Activated CD8-positive, alpha-beta memory T cell treated with anti-CD3 and anti-CD28 coated beads, Interleukin-2, amount 10 ng/mL, durations not matched to agents 7 days and 5 days (primary cell): ENCODE measurements around the gene LRRTM2. TPM values are rescaled to one million over a fixed set of nuclear protein-coding genes. Genes with fewer than 3 reads are reported as not detected.
"Not testable (repeated sequence)": the region's sequence is repeated elsewhere in the genome, so short reads cannot be mapped to it uniquely, and the experiment has no call there.

Source experiments
- ATAC-seq: fragments of 150-1000 bp; cut with Tn5 transposase; one replicate; pipeline ENCODE4 v1.10.0; 2021; ENCODE audit warnings: moderate library complexity
- CTCF ChIA-PET: fragments of 350-600 bp; sonication (Branson Sonifier 250); formaldehyde crosslinking; loops from one replicate; lab custom pipeline; 2021; ENCODE audit warnings: antibody characterized with exemption; lab: Charles Lee
- DNase-seq: peaks from one replicate; pipeline ENCODE4 v3.0.0-alpha.2; 2020
- H3K27ac Mint-ChIP-seq: one replicate; pipeline ENCODE4 v1.8.0; 2021; ENCODE audit warnings: mild to moderate bottlenecking, mixed read lengths
- H3K27me3 Mint-ChIP-seq: one replicate; pipeline ENCODE4 v1.8.0; 2021; ENCODE audit warnings: mixed read lengths
- H3K36me3 Mint-ChIP-seq: one replicate; pipeline ENCODE4 v1.8.0; 2021; ENCODE audit warnings: mild to moderate bottlenecking, mixed read lengths
- H3K4me1 Mint-ChIP-seq: one replicate; pipeline ENCODE4 v1.8.0; 2021; ENCODE audit warnings: mixed read lengths
- H3K4me3 Mint-ChIP-seq: one replicate; pipeline ENCODE4 v1.8.0; 2021; ENCODE audit warnings: mild to moderate bottlenecking, moderate library complexity, mixed read lengths
- H3K9me3 Mint-ChIP-seq: one replicate; pipeline ENCODE4 v1.8.0; 2022; ENCODE audit warnings: low read depth, mixed read lengths
- total RNA-seq, 2 experiments: library from RNA; stranded (reverse); gene quantifications; one replicate each; pipeline ENCODE4 v1.2.3, GENCODE V29; 2021

LRRTM2 gene
- total RNA-seq, 2 experiments from 2014 or later = 0.02 TPM; not detected in 1

DNA sequence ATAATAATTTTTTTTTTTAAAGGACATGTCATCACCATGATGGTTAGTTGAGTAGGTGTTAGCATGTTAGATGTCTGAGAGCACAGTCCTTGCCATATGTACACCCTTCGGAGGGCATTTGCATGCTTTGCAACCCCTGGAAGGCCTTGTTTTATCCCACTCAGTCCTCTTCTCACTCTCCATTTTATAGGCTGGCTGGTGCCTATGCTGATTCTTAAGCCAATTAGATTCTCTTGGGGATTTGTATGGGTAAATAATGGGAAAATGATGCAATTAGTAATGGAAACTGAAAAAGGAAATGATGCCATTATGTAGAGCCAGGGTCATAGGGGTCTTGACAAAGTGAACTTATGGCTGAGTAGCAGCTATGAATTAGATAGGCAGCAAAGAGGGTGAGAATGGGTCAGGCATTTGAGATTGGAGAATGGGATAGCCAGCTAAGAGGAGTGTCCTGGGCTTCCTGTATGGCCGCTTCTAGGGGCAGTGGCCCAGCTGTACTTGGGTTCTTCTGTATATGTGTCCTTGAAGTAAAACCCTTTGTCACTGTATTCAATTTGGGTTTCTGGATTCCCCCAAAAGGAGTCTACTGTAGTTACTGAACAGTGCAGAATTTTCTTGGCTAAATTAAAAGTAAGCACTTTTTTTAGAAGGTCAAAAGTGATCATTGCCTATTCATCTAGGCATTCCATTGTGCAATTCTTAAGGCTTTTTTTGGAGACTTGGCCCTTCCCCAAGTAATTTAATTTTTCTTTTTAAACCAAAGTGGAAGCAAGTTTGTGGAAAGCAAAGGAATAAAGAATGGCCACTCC is 31.6 kb downstream of the LRRTM2 start:
- H3K27ac Mint-ChIP-seq = no peak overlapping the region
- no peak for DNase-seq
- CTCF ChIA-PET = no interaction called here
- peaks cover 7% of the 10 kb centered on the region for H3K4me1 Mint-ChIP-seq
- H3K36me3 Mint-ChIP-seq = peaks cover 2% of the 10 kb centered on the region
- no peak for ATAC-seq
- no peak overlapping the region for H3K4me3 Mint-ChIP-seq
- no peaks in the 10 kb centered on the region for H3K9me3 Mint-ChIP-seq
- H3K27me3 Mint-ChIP-seq = no peaks in the 10 kb centered on the region

DNA sequence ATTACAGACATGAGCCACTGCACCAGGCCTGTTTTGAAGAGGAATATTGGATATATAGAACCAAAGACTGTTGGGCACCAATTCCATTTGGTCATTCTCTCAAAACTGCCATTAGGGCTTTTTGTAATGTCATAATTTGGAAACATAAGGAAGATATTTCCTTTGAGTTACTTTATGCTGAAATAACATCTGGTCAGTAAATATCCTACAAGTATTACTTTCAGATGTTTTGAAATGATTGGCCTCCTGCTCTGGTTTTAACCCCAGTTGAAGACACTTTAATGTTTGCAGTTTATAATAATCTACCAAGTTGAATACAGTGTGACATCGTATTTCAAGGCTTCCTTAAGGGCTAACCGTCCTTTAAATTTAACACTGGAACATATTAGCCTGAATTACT is 33.6 kb downstream of the LRRTM2 start:
- Mint-ChIP-seq H3K36me3 (no peaks in the 10 kb centered on the region), H3K27ac (no peak overlapping the region), H3K4me3 (no peak overlapping the region), H3K9me3 (no peaks in the 10 kb centered on the region), H3K4me1 (no peaks in the 10 kb centered on the region), H3K27me3 (no peaks in the 10 kb centered on the region)
- CTCF ChIA-PET = no interaction called here
- no peak for DNase-seq
- no peak for ATAC-seq

DNA sequence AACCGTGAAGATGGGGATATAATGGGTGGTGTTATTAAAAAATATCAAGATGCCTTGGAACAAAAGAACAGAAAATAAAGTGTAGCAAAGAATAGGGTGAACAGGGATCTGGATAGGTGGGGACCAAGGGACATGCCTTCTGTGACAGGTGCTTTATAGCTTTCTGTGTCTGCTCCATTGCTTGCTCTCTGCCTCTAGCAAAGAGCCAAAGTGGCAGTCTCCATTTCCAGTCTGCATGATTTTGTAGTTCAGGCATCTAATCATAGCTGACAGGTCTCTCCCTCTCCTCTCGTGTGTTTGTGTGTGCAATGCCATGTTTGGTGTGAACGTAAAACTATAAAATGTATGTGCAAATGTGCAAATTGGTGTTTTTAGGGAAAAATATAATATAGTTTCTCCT is 35.0 kb downstream of the LRRTM2 start:
- Mint-ChIP-seq H3K4me3 (no peak overlapping the region), H3K9me3 (no peaks in the 10 kb centered on the region), H3K27ac (no peak overlapping the region), H3K36me3 (no peaks in the 10 kb centered on the region), H3K4me1 (no peaks in the 10 kb centered on the region), H3K27me3 (no peaks in the 10 kb centered on the region)
- ATAC-seq = no peak
- no peak for DNase-seq
- CTCF ChIA-PET = no interaction called here

DNA sequence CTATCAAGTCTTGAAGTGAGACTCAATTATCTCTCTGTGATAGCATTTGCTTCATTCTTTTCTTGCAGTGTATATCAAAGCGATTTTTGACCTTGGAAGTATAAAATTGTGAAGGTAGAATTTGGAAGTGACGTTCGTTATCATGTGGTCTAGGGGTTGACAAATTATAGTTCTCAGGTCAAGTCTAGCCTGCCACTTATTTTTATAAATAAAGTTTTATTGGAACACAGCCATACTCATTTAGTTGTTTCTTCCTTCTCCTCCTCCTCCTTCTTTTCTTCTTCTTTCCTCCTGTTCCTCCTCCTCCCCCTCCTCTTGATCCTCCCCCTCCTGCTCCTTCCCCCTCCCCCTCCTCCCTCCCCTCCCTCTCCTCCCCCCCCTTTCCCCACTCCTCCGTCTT is 38.0 kb downstream of the LRRTM2 start:
- DNase-seq (no peak), ATAC-seq (no peak)
- no peaks in the 10 kb centered on the region for H3K9me3 Mint-ChIP-seq
- H3K27me3 Mint-ChIP-seq = no peaks in the 10 kb centered on the region
- H3K4me1 Mint-ChIP-seq = peaks cover 2% of the 10 kb centered on the region
- H3K4me3 Mint-ChIP-seq = no peak overlapping the region
- H3K36me3 Mint-ChIP-seq = no peaks in the 10 kb centered on the region
- CTCF ChIA-PET = no interaction called here
- no peak overlapping the region for H3K27ac Mint-ChIP-seq

DNA sequence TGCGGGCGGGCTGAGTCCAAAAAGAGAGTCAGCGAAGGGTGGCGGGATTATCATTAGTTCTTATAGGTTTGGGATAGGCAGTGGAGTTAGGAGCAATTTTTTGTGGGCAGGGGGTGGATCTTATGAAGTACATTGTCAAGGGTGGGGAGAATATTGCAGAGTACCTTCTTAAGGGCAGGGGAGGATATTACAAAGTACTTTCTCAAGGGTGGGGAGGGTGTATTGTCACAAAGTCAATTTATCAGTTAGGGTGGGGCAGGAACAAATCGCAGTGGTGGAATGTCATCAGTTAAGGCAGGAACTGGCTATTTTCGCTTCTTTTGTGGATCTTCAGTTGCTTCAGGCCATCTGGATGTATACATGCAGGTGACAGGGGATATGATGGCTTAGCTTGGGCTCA is 40.3 kb downstream of the LRRTM2 start:
- CTCF ChIA-PET = interaction anchor here (2.9 kb wide), 1 partner anchor 9 kb away, joined by 15 read pairs; no protein-coding TSS in a partner anchor
- not testable (repeated sequence) for H3K36me3 Mint-ChIP-seq, H3K4me1 Mint-ChIP-seq, H3K9me3 Mint-ChIP-seq, H3K27ac Mint-ChIP-seq, ATAC-seq, DNase-seq, H3K4me3 Mint-ChIP-seq, H3K27me3 Mint-ChIP-seq

DNA sequence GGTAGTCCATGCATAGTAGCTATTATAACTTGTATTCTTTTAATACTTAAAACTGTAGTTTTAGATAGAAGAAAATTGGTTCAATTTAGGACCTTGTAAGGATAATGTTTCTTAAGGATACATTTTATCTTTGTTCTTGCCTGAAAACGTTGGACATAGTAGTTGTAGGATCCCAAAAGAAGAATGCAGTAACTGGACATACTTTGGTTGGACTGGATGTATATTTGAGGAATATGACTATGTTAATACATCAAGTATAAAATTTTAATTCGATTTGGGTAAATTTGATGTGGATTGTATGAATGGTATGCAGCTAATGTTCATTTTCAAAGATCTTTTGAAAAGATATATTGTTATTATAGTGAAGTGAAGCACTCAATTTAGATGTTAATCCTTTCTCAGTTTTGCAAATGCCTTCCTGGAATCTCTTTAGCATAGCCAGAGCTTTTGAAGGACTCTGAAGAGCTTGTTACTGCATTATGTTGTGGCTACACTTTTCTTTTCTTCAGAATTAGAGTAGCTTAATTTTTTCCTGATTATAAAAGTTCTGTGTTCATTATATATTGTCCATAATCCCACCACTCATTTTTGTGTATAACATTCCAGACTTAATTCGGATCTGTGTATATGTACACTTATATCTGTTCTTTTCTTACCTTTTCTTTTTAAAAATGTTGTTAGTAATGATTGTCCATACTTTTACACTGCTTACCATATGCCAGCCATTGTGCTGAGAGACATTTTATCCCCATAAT is 41.2 kb downstream of the LRRTM2 start:
- Mint-ChIP-seq H3K27me3 (no peaks in the 10 kb centered on the region), H3K9me3 (no peaks in the 10 kb centered on the region), H3K4me3 (no peak overlapping the region), H3K36me3 (no peaks in the 10 kb centered on the region), H3K4me1 (peaks cover 4% of the 10 kb centered on the region), H3K27ac (no peak overlapping the region)
- DNase-seq (no peak), ATAC-seq (no peak)
- CTCF ChIA-PET = interaction anchor here (2.9 kb wide), 1 partner anchor 8 kb away, joined by 15 read pairs; no protein-coding TSS in a partner anchor

DNA sequence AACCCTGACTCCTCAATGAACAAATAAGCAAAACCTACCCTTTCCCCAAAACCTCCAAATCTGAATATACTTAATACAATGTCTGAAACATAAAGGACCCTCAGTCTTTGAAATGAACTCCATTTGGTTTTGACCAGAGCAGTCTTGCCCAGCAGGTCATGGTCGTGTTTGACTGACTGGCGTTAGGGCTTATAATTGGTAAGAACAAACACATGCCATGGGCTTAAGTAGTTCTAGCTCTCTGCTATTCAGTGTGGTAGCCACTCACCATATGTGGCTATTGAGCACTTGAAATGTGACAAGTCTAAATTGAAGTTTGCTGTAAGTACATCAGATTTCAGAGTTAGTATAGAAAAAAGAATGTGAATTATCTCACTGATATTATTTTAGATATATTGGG is 42.1 kb downstream of the LRRTM2 start:
- peaks cover 4% of the 10 kb centered on the region for H3K4me1 Mint-ChIP-seq
- no peak overlapping the region for H3K27ac Mint-ChIP-seq
- ATAC-seq (no peak), DNase-seq (no peak)
- CTCF ChIA-PET = interaction anchor here (0.9 kb wide), 1 partner anchor 11 kb away, joined by 3 read pairs; no protein-coding TSS in a partner anchor
- H3K9me3 Mint-ChIP-seq = no peaks in the 10 kb centered on the region
- no peaks in the 10 kb centered on the region for H3K36me3 Mint-ChIP-seq
- H3K27me3 Mint-ChIP-seq = no peaks in the 10 kb centered on the region
- no peak overlapping the region for H3K4me3 Mint-ChIP-seq

DNA sequence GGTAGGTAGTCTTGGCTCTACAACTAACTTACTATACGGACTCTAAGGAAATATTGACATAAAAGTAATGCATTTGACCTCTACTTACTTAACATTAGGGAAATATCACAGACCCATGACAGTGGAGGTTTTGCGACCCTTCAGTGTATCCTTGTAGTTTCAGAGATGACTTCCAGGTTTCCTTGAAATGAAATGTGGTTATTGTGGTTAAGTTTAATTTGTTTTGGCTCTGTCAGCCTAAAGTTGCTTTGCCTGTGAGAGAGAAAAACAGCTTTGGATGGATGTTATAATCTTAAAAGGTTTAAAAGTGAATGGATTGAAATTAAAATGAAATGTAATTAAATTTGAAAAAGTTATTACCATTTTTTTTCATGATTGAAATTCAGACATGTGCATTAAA is 42.9 kb downstream of the LRRTM2 start:
- H3K4me3 Mint-ChIP-seq = no peak overlapping the region

DNA sequence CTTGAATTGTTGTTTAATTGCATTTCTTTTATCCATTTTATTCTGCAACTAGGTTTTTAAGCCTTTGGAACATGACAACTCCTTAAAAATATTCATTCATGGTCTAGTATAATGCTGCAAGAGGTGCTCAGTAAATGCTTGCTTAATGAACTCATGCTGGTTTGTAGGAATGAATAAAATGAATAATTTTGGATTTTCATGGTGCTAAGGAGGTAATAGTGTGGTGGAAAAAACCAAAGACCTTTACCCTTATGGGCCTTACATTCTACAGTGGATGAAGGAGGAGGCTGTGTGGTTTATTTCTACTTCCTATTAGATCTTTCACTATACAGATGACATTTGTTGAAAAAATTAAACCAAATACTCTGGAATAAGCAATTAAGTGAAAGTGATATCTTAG is 43.4 kb downstream of the LRRTM2 start:
- Mint-ChIP-seq H3K4me3 (no peak overlapping the region), H3K4me1 (peaks cover 4% of the 10 kb centered on the region), H3K9me3 (no peaks in the 10 kb centered on the region), H3K27ac (no peak overlapping the region), H3K27me3 (no peaks in the 10 kb centered on the region), H3K36me3 (peaks cover 3% of the 10 kb centered on the region)
- CTCF ChIA-PET = no interaction called here
- no peak for DNase-seq
- ATAC-seq = no peak

More for the DNA sequence above, 42.9 kb downstream of the LRRTM2 start:
- Mint-ChIP-seq H3K27me3 (no peaks in the 10 kb centered on the region), H3K4me1 (peaks cover 4% of the 10 kb centered on the region), H3K36me3 (peaks cover 3% of the 10 kb centered on the region), H3K27ac (no peak overlapping the region), H3K9me3 (no peaks in the 10 kb centered on the region)
- DNase-seq (no peak), ATAC-seq (no peak)
- CTCF ChIA-PET = interaction anchor here (0.9 kb wide), 1 partner anchor 10 kb away, joined by 3 read pairs; no protein-coding TSS in a partner anchor

DNA sequence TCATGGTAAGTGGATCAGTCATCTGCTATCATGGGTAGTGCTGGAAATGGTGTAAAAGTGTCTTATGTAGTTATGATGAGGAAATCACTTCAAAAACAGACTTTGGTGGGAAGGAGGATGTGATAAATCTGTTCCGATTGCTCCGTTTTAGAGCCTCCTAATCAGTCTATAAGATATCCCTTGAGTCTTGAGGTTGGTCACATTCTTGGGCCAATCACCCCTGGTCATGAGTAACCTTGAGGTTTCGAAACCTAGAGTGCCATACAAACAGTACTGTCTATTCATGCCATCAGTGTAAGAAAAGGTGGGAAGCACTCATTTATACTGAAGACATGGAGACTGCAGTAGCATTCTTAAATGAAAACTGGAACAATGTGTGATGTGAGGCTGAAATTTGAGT is 45.8 kb downstream of the LRRTM2 start:
- CTCF ChIA-PET = no interaction called here
- Mint-ChIP-seq H3K27me3 (no peaks in the 10 kb centered on the region), H3K9me3 (no peaks in the 10 kb centered on the region), H3K36me3 (peaks cover 3% of the 10 kb centered on the region), H3K27ac (no peak overlapping the region), H3K4me1 (peaks cover 7% of the 10 kb centered on the region), H3K4me3 (no peak overlapping the region)
- no peak for DNase-seq
- ATAC-seq = no peak

DNA sequence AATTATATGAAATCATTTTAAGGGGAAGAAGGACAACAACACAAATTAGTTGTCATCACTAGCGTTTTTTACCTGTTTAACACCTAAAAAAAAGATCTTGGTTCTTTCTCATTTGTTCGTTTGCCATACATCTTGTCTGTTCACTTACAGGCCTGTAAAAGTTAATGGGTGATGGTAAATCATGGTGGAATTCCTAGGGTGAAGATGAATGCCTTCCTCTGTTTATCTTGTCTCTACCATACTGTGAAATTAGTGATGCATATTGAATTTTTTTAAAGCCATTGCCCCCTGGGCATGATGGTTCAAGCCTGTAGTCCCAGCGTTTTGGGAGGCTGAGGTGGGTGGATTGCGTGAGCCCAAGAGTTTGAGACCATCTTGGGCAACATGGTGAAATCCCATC is 46.6 kb downstream of the LRRTM2 start:
- Mint-ChIP-seq H3K27me3 (no peaks in the 10 kb centered on the region), H3K4me3 (no peak overlapping the region), H3K27ac (no peak overlapping the region), H3K36me3 (peaks cover 3% of the 10 kb centered on the region), H3K9me3 (no peaks in the 10 kb centered on the region), H3K4me1 (peaks cover 7% of the 10 kb centered on the region)
- ATAC-seq (no peak), DNase-seq (no peak)
- CTCF ChIA-PET = no interaction called here

DNA sequence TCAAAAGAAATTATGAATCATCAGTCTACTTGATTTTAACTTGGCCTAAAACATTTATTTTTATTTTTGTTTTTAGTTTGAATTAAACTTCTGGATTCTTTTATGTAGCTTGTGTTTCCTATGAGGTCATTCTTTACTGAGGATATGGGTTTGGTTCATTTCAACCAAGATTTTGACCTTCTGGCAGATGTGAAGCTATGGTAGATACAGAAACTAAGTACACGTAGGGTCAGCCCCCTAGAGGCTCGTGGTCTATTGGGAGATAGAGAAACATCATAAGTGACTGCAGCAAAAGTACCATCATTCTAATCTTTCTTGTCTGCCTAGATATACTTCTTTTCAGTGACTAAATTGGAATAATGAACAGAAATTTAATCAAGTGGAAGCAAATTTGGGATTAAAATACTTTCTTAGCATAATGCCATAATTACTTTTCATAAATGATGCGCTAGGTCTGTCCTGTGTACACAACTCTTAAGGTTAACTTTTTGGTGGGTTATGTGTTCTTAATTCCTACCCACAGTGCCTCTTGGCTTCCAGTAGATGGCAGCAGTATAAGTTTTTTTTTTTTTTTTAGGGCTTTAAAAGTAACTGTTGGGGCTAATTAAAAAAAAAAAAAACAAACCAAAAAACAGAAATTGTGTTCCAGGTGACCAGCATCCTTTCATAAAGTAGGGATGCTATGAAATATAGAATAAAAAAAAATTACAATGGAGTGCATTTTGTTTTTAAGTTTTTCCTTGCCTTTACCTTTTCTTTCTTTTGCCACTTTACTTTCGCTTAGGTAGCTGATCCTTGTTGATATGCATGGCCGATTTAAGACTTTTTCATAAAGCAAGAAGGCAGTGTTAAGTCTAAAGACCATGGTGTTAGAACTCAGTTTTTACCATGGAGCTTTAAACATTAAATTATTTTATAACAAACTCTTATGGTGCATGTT is 49.9 kb downstream of the LRRTM2 start:
- CTCF ChIA-PET = interaction anchor here (0.7 to 2.9 kb wide), 10 partner anchors 10 to 579 kb away, joined by 3 to 15 read pairs (median 5); partner anchors contain the start of gene SPATA24
- Mint-ChIP-seq H3K27ac (no peak overlapping the region), H3K4me3 (no peak overlapping the region), H3K27me3 (no peaks in the 10 kb centered on the region), H3K36me3 (peaks cover 3% of the 10 kb centered on the region), H3K9me3 (no peaks in the 10 kb centered on the region), H3K4me1 (peaks cover 4% of the 10 kb centered on the region)
- DNase-seq (no peak), ATAC-seq (peak; percentile 30)

DNA sequence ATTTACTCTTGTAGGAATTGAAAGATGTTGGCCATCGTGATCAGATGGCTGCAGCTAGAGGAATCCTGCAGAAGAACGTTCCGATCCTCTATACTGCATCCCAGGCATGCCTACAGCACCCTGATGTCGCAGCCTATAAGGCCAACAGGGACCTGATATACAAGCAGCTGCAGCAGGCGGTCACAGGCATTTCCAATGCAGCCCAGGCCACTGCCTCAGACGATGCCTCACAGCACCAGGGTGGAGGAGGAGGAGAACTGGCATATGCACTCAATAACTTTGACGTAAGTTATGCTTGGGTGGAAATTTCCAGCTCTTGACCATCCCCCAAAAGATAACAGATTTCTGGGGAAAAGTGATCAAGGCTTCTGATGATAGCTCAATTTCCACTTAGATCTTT is 50.6 kb downstream of the LRRTM2 start:
- CTCF ChIA-PET = interaction anchor here (1.0 to 2.9 kb wide), 5 partner anchors 11 to 437 kb away, joined by 3 to 15 read pairs (median 10); no protein-coding TSS in a partner anchor
- ATAC-seq = no peak

More for the DNA sequence above, 50.6 kb downstream of the LRRTM2 start:
- Mint-ChIP-seq H3K4me3 (no peak overlapping the region), H3K4me1 (peaks cover 4% of the 10 kb centered on the region), H3K9me3 (no peaks in the 10 kb centered on the region), H3K36me3 (peaks cover 3% of the 10 kb centered on the region), H3K27ac (no peak overlapping the region), H3K27me3 (no peaks in the 10 kb centered on the region)
- no peak for DNase-seq
